ENCODE data around the gene ASL.
"Not testable (repeated sequence)": the region's sequence is repeated elsewhere in the genome, so short reads cannot be mapped to it uniquely, and the experiment has no call there.

ASL gene

DNA sequence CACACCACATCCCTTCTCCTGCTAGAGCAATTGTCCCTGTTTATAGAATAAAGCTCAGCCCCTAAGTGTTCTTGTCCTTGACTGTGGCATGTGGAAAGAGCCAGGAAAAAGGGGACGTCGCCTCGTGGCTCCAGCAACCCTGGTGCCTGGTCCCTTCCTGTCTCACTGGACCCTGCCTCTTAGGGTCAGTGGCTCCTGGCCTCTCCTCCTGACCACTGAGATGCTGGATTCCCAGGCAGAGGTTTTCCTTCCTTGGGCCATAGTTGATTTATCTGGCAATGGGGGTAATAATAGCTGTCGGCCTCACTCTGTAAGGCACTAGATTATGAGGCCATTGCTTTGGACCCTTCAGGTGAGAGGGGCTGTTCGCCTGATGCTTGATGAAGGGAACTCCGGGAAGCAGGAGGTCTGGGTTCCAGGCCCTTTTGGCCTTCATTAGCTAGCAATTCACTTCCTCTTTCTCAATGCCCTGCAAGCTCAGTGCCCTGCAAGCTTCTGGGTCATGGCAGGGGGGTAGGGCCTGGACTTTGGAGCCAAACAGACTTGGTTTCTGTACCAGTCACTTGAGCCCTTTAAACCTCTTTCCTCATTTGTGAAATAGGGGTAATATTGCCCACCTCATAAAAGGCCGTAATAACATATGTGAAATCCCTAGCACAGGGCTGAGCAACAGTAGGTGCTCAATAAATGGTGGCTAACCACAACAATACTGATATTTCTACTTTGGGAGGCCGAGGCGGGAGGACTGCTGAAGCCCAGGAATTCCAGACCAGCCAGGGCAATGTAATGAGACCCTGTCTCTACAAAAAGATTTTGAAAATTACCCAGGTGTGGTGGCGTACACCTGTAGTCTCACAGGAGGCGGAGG, 1.1 kb downstream of the ASL start:
- DNase-seq (ENCODE audit: low spot score) = no peak

DNA sequence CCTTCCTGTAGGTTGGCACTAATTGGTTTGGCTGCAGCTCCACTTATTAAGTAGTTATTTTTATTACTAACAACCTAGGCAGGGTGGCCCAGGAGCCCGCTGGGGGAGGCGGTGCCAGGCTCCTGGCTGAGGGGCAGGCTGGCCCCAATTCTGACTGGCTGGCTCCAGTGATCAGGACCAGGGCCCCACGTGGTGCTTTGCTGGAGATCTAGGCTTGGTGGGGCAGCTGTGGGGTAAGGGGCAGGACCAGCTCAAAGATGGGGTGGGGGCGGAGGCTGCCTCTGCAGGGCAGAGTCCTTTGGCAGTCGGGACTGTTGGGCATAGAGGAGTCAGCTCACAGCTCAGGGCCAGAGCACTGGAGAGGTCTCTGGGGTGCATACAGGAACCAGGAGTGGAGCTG, 2.4 kb downstream of the ASL start:
- no peak for DNase-seq (ENCODE audit: low spot score)

DNA sequence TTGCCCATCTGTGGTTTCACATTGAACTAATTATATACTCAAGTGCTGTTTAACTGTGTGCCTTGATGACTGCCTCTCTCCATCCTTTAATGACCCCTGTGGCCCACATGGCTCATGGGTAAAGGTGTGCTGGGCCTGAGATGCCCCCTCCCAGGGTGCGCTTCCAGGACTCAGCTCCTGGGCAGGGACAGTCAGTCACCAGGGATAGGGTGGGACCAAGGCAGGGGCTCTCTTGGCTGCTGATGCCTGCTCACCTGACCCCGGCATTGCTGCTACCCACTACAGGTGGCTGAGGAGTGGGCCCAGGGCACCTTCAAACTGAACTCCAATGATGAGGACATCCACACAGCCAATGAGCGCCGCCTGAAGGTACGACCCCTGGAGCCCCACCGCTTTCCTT, 6.5 kb downstream of the ASL start:
- DNase-seq (ENCODE audit: low spot score) = no peak

DNA sequence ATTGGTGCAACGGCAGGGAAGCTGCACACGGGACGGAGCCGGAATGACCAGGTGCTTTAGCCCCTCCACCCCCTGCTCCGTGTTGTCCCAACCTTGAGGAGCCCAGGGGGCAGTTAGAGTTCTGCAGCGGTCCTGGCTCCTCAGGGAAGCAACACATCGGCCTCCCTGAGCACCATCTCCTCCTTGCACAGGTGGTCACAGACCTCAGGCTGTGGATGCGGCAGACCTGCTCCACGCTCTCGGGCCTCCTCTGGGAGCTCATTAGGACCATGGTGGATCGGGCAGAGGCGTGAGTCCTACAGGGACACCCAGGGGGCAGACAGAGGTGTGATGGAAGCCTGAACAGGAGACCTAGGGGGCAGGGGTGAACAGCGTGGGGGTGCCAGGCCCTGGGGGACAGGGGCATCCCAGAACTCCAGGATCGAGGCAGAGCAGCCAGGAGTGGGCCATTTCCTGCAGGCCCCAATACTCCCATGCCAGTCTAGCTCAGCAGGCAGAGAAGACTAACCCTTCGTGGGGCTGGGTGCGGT, 7.3 kb downstream of the ASL start:
- no peak for DNase-seq (ENCODE audit: low spot score)

DNA sequence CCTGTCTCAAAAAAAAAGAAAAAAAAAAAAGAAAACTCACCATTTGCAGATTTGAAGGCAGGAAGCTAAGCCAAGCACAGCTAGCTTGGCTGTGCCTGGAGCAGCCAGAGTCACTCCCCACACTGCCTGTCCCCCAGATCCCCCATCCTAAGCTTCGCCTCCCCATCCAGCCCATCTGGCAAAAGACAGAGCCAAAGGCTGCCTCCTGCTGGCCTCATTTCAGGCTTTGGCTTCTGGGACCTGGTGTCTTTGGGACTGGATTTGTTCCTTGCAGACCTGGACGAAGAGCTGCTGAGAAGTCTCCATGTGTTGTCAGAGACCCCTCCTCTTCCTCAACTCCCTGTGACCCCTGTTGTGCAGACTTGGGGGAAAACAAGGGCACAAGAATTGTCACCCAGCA, 8.1 kb downstream of the ASL start:
- no peak for DNase-seq (ENCODE audit: low spot score)

DNA sequence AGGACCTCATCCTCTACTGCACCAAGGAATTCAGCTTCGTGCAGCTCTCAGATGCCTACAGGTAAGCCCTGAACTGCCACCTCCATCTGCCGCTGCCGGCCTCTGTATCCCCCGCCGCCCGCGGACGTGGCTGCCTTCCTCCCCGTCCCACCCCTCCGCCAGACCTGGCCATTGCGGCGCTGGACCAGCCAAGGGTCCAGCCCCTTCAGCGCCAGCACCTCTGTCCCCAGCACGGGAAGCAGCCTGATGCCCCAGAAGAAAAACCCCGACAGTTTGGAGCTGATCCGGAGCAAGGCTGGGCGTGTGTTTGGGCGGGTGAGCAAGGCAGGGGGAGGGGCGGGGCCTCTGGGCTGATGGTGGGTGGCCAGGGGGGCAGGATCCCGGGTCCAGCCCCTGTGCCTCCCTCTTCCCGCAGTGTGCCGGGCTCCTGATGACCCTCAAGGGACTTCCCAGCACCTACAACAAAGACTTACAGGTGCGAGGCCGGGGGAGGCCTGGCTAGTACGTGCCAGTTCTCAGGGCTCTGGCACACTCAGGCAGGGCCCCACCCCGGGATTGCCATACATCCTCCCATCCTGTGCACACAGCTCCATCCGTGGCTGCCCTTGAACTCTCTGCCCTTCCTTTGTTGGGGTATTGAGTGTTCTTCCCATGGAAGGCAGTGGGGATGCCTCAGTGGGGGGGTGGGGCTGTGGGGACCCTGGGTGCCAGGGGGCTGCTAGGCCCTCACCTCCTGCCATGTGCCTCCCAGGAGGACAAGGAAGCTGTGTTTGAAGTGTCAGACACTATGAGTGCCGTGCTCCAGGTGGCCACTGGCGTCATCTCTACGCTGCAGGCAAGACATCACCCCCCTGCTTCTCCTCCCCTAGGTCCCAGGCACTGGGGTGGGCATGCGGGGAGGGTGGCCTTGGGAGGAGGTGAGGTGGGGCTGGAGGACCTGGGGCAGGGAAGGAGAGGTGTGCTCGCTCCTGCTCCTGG, 13.5 kb downstream of the ASL start:
- no peak for DNase-seq (ENCODE audit: low spot score)

DNA sequence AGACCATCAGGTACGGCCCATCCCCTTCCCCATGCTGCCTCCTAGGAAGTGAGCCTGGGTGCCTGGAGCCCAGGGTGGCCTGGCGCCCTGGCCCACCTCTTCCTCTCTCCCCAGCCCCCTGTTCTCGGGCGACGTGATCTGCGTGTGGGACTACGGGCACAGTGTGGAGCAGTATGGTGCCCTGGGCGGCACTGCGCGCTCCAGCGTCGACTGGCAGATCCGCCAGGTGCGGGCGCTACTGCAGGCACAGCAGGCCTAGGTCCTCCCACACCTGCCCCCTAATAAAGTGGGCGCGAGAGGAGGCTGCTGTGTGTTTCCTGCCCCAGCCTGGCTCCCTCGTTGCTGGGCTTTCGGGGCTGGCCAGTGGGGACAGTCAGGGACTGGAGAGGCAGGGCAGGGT, 17.0 kb downstream of the ASL start:
- no peak for DNase-seq (ENCODE audit: low spot score)

DNA sequence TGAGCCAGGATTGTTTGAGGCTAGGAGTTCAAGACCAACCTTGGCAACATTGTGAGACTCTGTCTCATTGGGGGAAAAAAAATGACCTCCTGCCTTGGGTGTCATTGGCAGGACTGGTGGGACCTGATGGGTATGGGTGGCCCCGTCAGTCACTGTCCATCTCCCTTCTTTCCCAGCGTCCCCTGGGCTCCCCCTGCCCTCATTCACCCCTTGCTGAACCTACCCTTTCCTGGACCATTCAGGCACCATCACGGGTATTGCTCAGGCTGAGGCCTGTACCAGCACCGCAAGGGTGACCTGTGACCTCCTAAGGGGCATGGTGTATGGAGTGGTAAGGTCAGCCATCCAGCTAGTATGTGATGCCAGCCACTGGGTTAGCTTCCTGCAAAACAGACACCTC, 19.4 kb downstream of the ASL start:
- no peak for DNase-seq (ENCODE audit: low spot score)

DNA sequence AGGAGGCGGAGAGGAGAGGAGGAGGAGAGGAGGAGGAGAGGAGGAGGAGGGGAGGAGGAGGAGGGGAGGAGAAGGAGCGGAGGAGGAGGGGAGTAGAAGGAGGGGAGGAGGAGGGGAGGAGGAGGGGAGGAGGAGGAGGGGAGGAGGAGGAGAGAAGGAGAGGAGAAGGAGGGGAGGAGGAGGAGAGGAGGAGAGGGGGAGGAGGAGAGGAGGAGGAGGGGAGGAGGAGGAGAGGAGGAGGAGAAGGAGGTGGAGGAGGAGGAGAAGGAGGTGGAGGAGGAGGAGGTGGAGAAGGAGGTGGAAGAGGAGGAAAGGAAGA, 23.6 kb downstream of the ASL start:
- DNase-seq (ENCODE audit: low spot score) = no peak

DNA sequence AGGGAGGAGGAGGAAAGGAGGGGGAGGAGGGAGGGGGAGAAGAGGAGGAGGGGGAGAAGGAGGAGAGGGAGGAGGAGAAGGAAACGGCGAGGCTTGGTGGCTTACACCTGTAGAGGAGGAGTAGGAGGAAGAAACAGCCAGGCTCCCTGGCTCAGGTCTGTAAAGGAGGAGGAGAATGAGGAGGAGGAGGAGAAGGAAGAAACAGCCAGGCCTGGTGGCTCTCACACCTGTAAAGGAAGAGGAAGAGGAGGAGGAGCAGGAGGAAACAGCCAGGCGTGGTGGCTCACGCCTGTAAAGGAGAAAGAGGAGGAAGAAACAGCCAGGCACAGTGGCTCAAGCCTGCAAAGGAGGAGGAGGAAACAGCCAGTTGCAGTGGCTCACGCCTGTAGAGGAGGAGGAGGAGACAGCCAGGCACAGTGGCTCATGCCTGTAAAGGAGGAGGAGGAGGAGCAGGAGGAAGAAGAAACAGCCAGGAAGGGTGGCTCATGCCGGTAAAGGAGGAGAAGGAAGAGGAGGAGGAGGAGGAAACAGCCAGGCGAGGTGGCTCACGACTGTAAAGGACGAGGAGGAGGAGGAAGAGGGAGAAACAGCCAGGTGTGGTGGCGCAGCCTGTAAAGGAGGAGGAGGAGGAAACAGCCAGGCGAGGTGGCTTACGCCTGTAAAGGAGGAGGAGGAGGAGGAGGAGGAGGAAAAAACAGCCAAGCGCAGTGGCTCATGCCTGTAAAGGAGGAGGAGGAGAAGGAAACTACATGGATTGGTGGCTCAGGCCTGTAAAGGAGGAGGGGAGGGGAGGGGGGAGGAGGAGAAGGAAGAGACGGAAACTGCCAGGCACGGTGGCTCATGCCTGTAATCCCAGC, 24.2 kb downstream of the ASL start:
- peak; percentile 45 for DNase-seq (ENCODE audit: low spot score)

DNA sequence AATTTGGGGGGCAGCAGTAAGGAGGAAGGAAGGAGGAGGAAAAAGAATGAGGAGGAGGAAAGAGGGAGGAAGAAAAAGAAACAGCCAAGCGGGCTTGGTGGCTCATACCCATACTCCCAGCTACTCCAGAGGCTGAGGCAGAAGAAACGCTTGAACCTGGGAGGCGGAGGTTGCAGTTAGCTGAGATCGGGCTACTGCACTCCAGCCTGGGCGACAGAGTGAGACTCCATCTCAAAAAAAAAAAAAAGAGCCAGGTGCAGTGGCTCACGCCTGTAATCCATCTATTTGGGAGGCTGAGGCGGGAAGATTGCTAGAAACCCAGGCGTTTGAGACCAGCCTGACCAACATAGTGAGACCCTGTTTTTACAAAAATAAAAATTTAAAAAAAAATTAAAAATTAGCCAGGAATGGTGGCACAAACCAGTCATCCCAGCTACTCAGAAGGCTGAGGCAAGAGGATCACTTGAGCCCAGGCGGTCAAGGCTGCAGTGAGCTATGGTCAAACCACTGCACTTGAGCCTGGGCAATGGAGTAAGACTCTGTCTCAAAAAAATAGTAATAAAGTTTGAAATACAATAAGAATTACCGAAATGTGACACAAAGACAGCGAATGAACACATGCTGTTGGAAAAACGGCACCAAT, 24.9 kb downstream of the ASL start:
- no peak for DNase-seq (ENCODE audit: low spot score)

DNA sequence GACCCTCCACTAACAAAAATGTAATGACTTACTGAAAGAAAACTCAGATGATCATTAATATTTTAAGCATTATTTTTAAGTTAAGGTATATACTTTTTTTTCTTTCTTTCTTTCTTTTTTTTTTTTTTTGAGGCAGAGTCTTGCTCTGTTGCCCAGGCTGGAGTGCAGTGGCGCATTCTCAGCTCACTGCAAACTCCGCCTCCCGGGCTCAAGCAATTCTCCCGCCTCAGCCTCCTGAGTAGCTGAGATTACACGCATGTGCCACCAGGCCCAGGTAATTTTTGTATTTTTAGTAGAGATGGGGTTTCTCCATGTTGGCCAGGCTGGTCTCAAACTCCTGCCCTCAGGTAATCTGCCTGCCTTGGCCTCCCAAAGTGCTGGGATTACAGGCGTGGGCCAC, 26.5 kb downstream of the ASL start:
- not testable (repeated sequence) for DNase-seq (ENCODE audit: low spot score)

DNA sequence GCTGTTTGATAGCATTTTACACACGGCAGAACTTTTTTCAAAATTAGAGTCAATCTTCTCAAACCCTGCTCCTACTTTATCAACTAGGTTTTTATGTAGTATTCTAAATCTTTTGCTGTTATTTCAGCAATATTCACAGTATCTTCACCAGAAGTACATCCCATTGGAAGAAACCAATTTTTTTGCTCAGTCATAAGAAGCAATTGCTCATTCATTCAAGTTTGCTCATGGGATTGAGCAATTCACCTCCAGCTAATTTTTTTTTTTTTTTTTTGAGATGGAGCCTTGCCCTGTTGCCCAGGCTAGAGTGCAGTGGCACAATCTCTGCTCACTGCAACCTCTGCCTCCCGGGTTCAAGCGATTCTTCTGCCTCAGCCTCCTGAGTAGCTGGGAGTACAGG, 28.4 kb downstream of the ASL start:
- DNase-seq (ENCODE audit: low spot score) = not testable (repeated sequence)

DNA sequence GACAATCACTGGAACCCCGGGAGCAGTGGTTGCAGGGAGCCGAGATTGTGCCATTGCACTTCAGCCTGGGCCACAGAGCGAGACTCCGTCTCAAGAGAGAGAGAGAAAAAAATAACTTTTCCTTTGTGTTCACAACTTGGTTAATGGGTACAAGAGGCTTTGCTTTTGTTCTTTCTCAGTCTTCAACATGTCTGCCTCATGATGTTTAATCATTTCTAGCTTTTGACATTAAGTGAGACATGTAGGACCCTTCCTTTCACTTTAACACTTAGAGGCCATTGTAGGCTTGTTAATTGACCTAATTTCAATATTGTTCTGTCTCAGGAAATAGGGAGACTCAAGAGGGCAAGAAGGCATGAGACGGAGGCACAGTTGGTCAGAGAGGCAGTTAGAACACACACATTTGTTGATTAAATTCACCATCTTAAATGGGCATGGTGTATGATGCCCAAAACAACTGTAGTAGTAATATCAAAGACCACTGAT, 29.7 kb downstream of the ASL start:
- no peak for DNase-seq (ENCODE audit: low spot score)

DNA sequence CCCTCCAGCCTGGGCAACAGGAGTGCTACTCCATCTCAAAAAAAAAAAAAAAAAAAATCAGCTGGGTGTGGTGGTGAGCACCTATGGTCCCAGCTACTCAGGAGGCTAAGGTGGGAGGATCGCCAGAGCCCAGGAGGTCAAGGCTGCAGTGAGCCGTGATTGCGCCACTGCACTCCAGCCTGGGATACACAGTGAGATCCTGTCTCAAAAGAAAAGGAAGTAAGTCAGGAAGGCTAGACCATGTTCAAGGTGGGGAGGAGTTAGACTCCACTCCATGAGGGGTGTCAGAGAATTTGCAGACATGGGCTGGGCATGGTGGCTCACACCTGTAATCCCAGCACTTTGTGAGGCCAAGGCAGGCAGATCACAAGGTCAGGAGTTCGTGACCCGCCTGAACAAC, 32.8 kb downstream of the ASL start:
- not testable (repeated sequence) for DNase-seq (ENCODE audit: low spot score)

DNA sequence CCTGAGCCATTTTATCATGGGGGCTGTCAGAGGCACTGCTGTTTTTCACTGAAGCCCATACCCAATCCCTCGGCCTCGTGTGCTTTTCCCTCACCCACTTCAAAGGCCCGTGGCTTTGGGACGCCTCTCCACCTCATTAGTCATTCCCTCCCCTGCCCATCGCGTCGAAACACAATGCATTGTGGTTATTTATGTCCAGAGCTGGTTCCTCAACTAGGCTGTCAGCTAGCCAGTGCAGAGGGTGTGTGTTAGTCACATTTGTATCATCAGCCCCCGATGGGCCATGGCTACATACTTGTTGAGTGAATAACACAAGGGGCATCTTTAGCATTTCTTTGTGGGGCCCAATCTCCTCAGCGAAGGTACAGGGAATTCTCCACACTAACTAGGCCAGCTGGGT, 35.2 kb downstream of the ASL start:
- DNase-seq (ENCODE audit: low spot score) = no peak

DNA sequence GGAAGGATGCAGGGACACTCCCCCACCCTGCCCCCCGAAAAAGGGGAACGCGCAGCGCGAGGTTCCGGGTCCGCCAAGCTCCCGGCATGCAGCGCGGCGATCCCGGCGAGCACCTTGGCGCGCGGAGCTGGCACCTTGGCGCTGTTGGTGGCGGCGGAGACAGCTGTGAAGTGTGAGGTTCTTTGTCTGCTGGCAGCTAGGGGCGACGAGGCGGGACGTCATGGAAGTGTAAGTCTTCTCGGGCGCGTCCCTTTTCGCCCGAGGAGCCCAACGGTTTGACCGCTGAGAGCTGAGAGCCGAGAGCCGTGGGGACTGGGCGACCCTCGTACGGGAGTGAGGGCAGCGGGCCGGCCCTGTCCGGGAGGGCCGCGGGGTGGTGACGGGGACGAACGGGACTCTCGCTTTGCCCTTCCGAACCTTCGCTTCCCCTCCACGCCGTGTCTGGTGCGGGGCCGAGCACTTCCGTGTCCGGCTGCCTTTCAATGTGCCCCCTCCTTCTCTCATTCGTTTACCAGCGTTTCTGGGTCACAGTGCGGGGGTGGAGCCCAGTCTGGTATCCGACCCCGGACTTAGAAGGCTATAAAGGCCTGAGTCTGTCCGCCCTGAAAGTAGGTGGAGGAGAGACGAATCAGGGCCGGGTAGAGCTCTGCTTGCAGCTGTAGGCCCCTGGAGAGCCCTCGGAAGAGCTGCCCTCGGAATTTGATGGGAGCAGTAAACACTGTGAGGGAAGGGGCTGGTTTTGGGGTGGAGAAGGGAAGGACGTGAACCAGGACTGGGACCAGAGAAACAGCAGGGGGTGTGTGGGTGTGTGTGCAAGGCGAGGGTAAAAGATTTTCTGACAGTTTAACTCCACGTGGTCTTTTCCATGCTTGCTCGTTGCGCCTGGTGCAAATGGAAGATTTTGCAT, 39.4 kb downstream of the ASL start, which contains the start of gene CRCP:
TSS of gene CRCP (plus strand) at position 105 of the 907 bp plus-strand sequence. CDS start at position 221, 116 bp downstream.
- peak; percentile 76 for DNase-seq (ENCODE audit: low spot score)

DNA sequence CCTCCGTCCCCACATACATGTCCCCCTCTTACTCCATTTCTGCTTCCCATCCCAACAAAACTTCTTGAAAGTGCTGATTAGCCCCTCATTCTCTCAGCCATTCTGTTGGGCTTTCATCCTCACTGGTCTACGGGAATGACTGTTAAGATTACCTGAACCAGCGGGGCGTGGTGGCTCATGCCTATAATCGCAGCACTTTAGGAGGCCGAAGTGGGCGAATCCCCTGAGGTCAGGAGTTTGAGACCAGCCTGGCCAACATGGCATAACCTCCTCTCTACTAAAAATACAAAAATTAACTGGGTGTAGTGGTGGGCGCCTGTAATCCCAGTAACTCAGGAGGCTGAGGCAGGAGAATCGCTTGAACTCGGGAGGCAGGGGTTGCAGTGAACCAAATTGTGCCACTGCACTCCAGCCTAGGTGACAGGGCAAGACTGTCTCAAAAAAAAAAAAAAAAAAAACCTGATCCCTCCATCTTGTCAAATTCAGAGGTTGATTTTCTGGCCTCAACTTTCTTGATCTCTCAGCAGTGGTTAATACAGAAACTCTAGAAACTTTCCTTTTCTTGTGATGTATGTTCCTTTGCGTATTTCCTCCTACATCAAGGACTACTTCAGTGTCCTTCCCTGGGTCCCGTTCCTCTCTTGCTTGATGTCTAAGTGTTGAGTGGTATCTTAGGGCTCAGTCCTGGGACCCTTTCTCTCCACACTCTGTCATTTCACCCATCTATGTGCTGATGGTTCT, 41.2 kb downstream of the ASL start:
- not testable (repeated sequence) for DNase-seq (ENCODE audit: low spot score)

DNA sequence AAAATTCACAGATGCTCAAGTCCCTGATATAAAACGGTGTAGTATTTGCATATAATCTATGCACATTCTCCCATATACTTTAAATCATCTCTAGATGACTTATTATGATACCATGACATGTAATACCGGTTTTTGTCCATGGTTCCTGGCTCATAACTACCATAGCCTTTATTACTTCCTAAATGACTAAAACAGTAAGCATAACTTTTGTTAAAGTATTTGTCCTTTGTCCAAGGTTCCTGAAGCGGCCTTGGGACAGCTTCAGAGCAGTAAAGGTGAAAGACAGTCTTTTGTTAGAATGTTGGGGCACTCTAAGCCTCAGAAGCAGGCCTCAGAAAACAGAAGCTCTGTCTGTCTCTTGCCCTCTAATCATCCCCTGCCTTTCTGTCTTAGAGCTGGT, 43.0 kb downstream of the ASL start:
- no peak for DNase-seq (ENCODE audit: low spot score)

Measured in putamen (tissue), 1 donor.